MM.1S (cell line): ENCODE measurements around the gene MAPKAPK5.

Source experiments
- DNase-seq: peaks from one replicate; pipeline ENCODE4 v3.0.0-alpha.2; 2015
- H2AFZ ChIP-seq: fragments of 300-600 bp; sonication (generic); 2 replicates; pipeline ENCODE4 v1.6.0; 2016; ENCODE audit warnings: antibody characterized with exemption, low read length
- H3F3A ChIP-seq: fragments of 300-600 bp; sonication (generic); 2 replicates; pipeline ENCODE4 v1.6.1; 2016; ENCODE audit warnings: mild to moderate bottlenecking, antibody characterized with exemption, low read length, moderate library complexity, mixed read lengths; ENCODE audit not compliant: insufficient read depth
- H3K27ac ChIP-seq: fragments of 300-600 bp; sonication (generic); 2 replicates; pipeline ENCODE4 v1.5.1; 2016; ENCODE audit warnings: mild to moderate bottlenecking, low read length
- H3K27me3 ChIP-seq: fragments of 300-600 bp; sonication (generic); replicated peaks from 2 replicates; pipeline ENCODE4 v1.6.0; 2016; ENCODE audit warnings: low read length; ENCODE audit not compliant: insufficient read depth
- H3K36me3 ChIP-seq: fragments of 300-600 bp; sonication (generic); replicated peaks from 2 replicates; pipeline ENCODE4 v1.6.1; 2016; ENCODE audit warnings: mild to moderate bottlenecking, low read length, mixed read lengths; ENCODE audit not compliant: insufficient read depth
- H3K4me1 ChIP-seq: fragments of 300-600 bp; sonication (generic); 2 replicates; pipeline ENCODE4 v1.6.1; 2016; ENCODE audit warnings: low read length, mixed read lengths
- H3K4me2 ChIP-seq: fragments of 300-600 bp; sonication (generic); 2 replicates; pipeline ENCODE4 v1.6.0; 2016; ENCODE audit warnings: low read depth, low read length
- H3K4me3 ChIP-seq: fragments of 300-600 bp; sonication (generic); 2 replicates; pipeline ENCODE4 v1.5.1; 2016; ENCODE audit warnings: low read length, mixed read lengths
- H3K79me2 ChIP-seq: fragments of 300-600 bp; sonication (generic); 2 replicates; pipeline ENCODE4 v1.6.1; 2016; ENCODE audit warnings: mixed run types, low read length, mixed read lengths
- H3K9ac ChIP-seq: fragments of 300-600 bp; sonication (generic); 2 replicates; pipeline ENCODE4 v1.6.1; 2016; ENCODE audit warnings: low read length, mixed read lengths
- H3K9me2 ChIP-seq: fragments of 300-600 bp; sonication (generic); replicated peaks from 2 replicates; pipeline ENCODE4 v1.6.1; 2016; ENCODE audit warnings: mild to moderate bottlenecking, low read length, mixed read lengths; ENCODE audit not compliant: insufficient read depth
- H3K9me3 ChIP-seq: fragments of 300-600 bp; sonication (generic); replicated peaks from 2 replicates; pipeline ENCODE4 v1.6.1; 2016; ENCODE audit warnings: mild to moderate bottlenecking, low read length, mixed read lengths; ENCODE audit not compliant: insufficient read depth
- H4K20me1 ChIP-seq: fragments of 300-600 bp; sonication (generic); 2 replicates; pipeline ENCODE4 v1.6.1; 2016; ENCODE audit warnings: mild to moderate bottlenecking, low read length, moderate library complexity, mixed read lengths; ENCODE audit not compliant: insufficient read depth
- CTCF ChIP-seq: fragments of 300-600 bp; sonication (generic); IDR thresholded peaks from 2 replicates; pipeline ENCODE4 v1.5.1; 2016; ENCODE audit warnings: antibody characterized with exemption, low read length, mixed read lengths
- EZH2 ChIP-seq: fragments of 300-600 bp; sonication (generic); optimal IDR thresholded peaks from 2 replicates; pipeline ENCODE3; 2017; ENCODE audit warnings: low read depth, mild to moderate bottlenecking, antibody characterized with exemption, low read length, mixed read lengths
- EZH2phosphoT487 ChIP-seq: fragments of 300-600 bp; sonication (generic); IDR thresholded peaks from 2 replicates; pipeline ENCODE4 v1.6.1; 2018; ENCODE audit warnings: antibody characterized with exemption, low read length

The MAPKAPK5 gene

GRCh38 chr12:111799758-111800157 is 42.3 kb upstream of the MAPKAPK5 start:
- Histone ChIP-seq H4K20me1 (no peaks in the 10 kb centered on the region), H3F3A (no peaks in the 10 kb centered on the region), H3K4me1 (no peaks in the 10 kb centered on the region), H3K27ac (no peak overlapping the region), H3K36me3 (no peaks in the 10 kb centered on the region), H2AFZ (no peak overlapping the region), H3K4me2 (no peak overlapping the region), H3K27me3 (no peaks in the 10 kb centered on the region), H3K4me3 (no peak overlapping the region), H3K9me2 (no peaks in the 10 kb centered on the region), H3K79me2 (no peaks in the 10 kb centered on the region), H3K9me3 (no peaks in the 10 kb centered on the region), H3K9ac (no peak overlapping the region)
- TF ChIP-seq CTCF (no peak), EZH2 (no peak), EZH2phosphoT487 (no peak)
- DNase-seq: no peak

GRCh38 chr12:111803038-111803626 is 38.9 kb upstream of the MAPKAPK5 start:
- DNase-seq: no peak
- H3K4me3 ChIP-seq: no peak overlapping the region
- no peak overlapping the region for H2AFZ ChIP-seq
- H3K27me3 ChIP-seq: no peaks in the 10 kb centered on the region
- TF ChIP-seq EZH2phosphoT487 (no peak), CTCF (no peak), EZH2 (no peak)
- H4K20me1 ChIP-seq: no peaks in the 10 kb centered on the region
- no peaks in the 10 kb centered on the region for H3K4me1 ChIP-seq
- H3F3A ChIP-seq: no peaks in the 10 kb centered on the region
- no peaks in the 10 kb centered on the region for H3K9me3 ChIP-seq
- no peak overlapping the region for H3K4me2 ChIP-seq
- H3K79me2 ChIP-seq: no peaks in the 10 kb centered on the region
- no peaks in the 10 kb centered on the region for H3K36me3 ChIP-seq
- no peak overlapping the region for H3K9ac ChIP-seq
- no peaks in the 10 kb centered on the region for H3K9me2 ChIP-seq
- no peak overlapping the region for H3K27ac ChIP-seq

GRCh38 chr12:111803851-111804250 is 38.2 kb upstream of the MAPKAPK5 start:
- TF ChIP-seq CTCF: no peak
- TF ChIP-seq EZH2phosphoT487: no peak
- no peak for TF ChIP-seq EZH2
- Histone ChIP-seq H2AFZ (no peak overlapping the region), H4K20me1 (no peaks in the 10 kb centered on the region), H3K9me3 (no peaks in the 10 kb centered on the region), H3K4me2 (no peak overlapping the region), H3K4me1 (no peaks in the 10 kb centered on the region), H3K79me2 (no peaks in the 10 kb centered on the region), H3K36me3 (no peaks in the 10 kb centered on the region), H3F3A (no peaks in the 10 kb centered on the region), H3K9ac (no peak overlapping the region), H3K9me2 (no peaks in the 10 kb centered on the region), H3K27me3 (no peaks in the 10 kb centered on the region), H3K27ac (no peak overlapping the region), H3K4me3 (no peak overlapping the region)
- DNase-seq: no peak
